HUES6 (cell line): ENCODE measurements around the gene PEPD.

Experiments used
- H3K27ac ChIP-seq: 2 replicates; pipeline ENCODE4 v1.7.0; 2013; ENCODE audit warnings: low read depth, mild to moderate bottlenecking, low read length, inconsistent platforms
- H3K27me3 ChIP-seq: 2 replicates; pipeline ENCODE4 v1.6.1; 2013; ENCODE audit warnings: low read length; ENCODE audit not compliant: control insufficient read depth, insufficient read depth
- H3K36me3 ChIP-seq: 2 replicates; pipeline ENCODE4 v1.6.1; 2013; ENCODE audit warnings: low read length; ENCODE audit not compliant: control insufficient read depth, insufficient read depth
- H3K4me1 ChIP-seq: 2 replicates; pipeline ENCODE4 v1.6.1; 2013; ENCODE audit warnings: low read length; ENCODE audit not compliant: control insufficient read depth, insufficient read depth
- H3K4me3 ChIP-seq: 2 replicates; pipeline ENCODE4 v1.5.1; 2013; ENCODE audit warnings: low read depth, low read length
- H3K9ac ChIP-seq: one replicate; pipeline ENCODE4 v1.6.1; 2013; ENCODE audit warnings: mild to moderate bottlenecking, low read length
- H3K9me3 ChIP-seq: 2 replicates; pipeline ENCODE4 v1.6.1; 2013; ENCODE audit warnings: low read depth, low read length; ENCODE audit not compliant: control insufficient read depth, insufficient read depth

Gene PEPD

DNA sequence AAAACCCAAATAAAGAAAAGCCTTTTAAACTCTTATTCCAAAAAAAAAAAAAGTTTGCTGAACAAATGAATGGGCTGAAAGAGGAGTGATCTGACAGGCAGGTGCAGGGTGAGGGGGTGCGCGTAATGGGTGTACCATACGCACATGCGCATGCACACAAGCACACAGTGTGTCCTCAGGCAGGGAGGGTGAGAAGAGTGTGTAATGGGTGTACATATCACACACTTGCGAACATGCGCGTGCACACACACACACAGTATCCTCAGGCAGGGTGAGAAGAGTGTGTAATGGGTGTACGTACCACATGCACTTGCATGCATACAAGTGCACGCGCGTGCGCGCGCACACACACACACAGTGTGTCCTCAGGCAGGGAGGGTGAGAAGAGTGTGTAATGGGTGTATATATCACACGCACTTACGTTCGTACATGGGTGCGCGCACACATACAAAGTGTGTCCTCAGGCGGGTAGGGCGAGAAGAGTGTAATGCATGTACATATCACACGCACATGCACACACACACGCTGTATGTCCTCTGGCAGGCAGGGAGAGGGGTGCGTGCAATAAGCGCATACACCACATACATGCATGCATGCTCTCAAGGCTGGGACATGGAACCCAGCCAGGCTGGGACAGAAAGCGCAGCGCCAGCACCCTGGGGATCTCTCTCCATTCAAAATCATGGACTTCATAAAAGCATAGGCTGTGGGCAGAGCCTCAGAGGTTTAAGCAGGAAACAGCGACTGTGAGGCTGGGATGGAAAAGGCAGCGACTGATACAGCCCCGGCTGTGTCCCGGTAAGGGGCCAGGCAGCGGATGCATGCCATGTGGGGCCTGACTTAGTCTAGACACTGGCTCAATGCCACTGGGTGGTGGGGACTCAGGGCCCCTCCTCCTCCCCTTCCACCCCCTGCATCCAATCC lies 77.7 kb downstream of the PEPD start:
- Histone ChIP-seq H3K27ac (no peak overlapping the region), H3K27me3 (no peaks in the 10 kb centered on the region), H3K4me1 (no peaks in the 10 kb centered on the region), H3K4me3 (no peak overlapping the region), H3K9me3 (no peaks in the 10 kb centered on the region), H3K36me3 (0 out of 2 replicates have a peak, but pooled peaks cover 3% of the 10 kb centered on the region), H3K9ac (no peak overlapping the region)

DNA sequence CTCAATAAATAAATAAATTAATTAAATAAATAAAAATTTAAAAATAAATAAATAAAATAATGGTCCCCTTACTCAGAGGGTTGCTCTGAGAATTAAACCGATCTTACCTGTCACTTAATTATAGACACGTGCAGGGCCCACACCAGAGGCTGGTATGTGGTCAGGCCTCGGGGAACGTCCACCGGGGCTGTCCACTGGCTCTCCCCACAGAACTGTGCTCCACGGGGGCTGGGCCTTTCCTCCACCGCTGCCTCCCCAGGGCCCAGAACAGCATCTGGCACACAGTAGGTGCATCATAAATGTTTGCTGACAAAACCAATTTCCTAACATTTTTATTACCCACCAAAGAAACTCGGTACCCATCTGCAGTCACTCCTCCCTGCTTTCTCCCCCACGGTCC lies 78.9 kb downstream of the PEPD start:
- 0 out of 2 replicates have a peak, but pooled peaks cover 3% of the 10 kb centered on the region for H3K36me3 ChIP-seq
- no peaks in the 10 kb centered on the region for H3K27me3 ChIP-seq
- no peaks in the 10 kb centered on the region for H3K4me1 ChIP-seq
- no peak overlapping the region for H3K27ac ChIP-seq
- no peaks in the 10 kb centered on the region for H3K9me3 ChIP-seq
- H3K4me3 ChIP-seq = no peak overlapping the region
- H3K9ac ChIP-seq = no peak overlapping the region

DNA sequence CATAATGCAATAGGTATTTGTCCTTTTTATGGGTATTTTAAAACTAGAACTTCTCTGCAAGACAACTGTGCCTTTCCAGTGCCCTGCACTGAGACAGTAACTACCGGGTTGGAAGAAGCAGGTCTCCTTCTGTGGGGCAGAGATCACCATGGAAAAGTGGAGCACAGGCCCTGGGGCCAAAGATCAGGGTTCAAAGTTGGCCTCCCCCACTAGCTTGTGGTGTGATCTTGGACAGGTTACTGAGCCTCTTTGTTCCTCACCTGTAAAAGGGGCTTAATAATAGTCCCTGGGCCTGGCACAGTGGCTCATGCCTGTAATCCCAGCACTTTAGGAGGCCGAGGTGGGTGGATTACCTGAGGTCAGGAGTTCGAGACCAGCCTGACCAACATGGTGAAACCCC lies 79.8 kb downstream of the PEPD start:
- no peak overlapping the region for H3K9ac ChIP-seq
- H3K9me3 ChIP-seq = no peaks in the 10 kb centered on the region
- H3K4me3 ChIP-seq = no peak overlapping the region
- H3K4me1 ChIP-seq = no peaks in the 10 kb centered on the region
- 0 out of 2 replicates have a peak, but pooled peaks cover 3% of the 10 kb centered on the region for H3K36me3 ChIP-seq
- H3K27me3 ChIP-seq = no peaks in the 10 kb centered on the region
- no peak overlapping the region for H3K27ac ChIP-seq

DNA sequence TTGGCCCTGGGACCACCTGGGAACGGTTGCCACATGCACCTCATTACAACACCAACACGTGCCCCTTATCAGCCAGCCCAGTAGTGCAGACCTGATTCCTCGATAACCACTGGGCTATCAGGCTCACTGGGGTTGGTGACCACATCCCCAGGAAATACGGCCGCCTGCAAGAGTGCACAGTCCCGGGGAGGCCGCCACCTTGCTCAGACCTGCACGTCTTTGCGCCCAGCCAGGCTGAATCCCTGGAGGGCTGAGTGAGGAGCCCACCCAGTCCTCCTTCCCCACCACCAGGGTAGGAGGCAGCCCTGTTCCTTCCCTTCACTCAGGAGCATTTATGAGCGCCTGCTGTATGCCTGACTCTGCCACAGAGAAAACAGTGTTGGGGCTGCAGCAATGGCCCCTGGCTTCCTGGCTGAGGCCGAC lies 80.3 kb downstream of the PEPD start:
- no peaks in the 10 kb centered on the region for H3K27me3 ChIP-seq
- no peak overlapping the region for H3K27ac ChIP-seq
- no peaks in the 10 kb centered on the region for H3K4me1 ChIP-seq
- 0 out of 2 replicates have a peak, but pooled peaks cover 3% of the 10 kb centered on the region for H3K36me3 ChIP-seq
- no peak overlapping the region for H3K4me3 ChIP-seq
- no peak overlapping the region for H3K9ac ChIP-seq
- H3K9me3 ChIP-seq = no peaks in the 10 kb centered on the region

DNA sequence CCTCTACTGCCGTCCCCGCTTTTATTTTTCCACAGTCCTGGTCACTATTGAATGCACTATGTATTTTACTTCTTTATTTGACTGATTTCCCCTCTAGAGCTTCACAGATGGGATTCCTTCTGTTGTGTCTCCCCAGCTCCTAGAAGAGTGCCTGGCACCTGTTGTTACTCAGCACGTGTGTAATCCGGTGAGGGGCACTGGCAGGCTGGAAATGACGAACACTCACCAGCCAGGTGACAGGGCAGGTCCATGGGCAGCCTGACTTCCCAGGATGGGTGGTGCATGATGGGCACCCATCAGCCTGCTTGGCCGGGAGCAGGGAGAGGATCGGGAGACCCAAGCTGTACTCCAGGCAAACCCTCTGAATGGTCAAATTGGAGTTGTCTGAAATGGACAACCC lies 80.9 kb downstream of the PEPD start:
- peaks cover 2% of the 10 kb centered on the region; the same call in 1 of the 2 replicates for H3K4me1 ChIP-seq
- no peak overlapping the region for H3K4me3 ChIP-seq
- H3K27me3 ChIP-seq = no peaks in the 10 kb centered on the region
- H3K36me3 ChIP-seq = 0 out of 2 replicates have a peak, but pooled peaks cover 3% of the 10 kb centered on the region
- H3K9ac ChIP-seq = no peak overlapping the region
- no peak overlapping the region for H3K27ac ChIP-seq
- H3K9me3 ChIP-seq = no peaks in the 10 kb centered on the region

DNA sequence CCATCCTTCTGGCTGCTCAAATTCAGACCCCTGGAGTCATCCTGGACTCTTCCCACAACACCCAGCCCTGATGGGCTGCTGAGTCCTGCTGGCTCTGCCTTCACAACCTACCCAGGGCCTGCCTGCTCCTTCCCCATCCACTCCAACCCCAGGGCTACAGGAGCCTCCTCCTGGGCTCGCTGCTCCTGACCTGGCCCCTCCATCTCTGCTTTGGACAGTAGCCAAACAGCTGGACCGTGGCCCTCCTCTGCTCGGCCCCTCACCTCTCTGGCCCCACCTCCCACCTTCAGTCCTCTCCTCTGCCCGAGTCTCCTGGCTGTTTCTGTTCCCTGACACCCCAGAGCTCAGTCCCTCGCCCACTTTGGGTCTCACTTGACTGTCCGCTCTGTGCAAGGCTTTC lies 81.3 kb downstream of the PEPD start:
- Histone ChIP-seq H3K4me1 (peaks cover 7% of the 10 kb centered on the region; the same call in 1 of the 2 replicates), H3K27ac (no peak overlapping the region), H3K9ac (no peak overlapping the region), H3K27me3 (no peaks in the 10 kb centered on the region), H3K4me3 (no peak overlapping the region), H3K9me3 (no peaks in the 10 kb centered on the region), H3K36me3 (0 out of 2 replicates have a peak, but pooled peaks cover 3% of the 10 kb centered on the region)

DNA sequence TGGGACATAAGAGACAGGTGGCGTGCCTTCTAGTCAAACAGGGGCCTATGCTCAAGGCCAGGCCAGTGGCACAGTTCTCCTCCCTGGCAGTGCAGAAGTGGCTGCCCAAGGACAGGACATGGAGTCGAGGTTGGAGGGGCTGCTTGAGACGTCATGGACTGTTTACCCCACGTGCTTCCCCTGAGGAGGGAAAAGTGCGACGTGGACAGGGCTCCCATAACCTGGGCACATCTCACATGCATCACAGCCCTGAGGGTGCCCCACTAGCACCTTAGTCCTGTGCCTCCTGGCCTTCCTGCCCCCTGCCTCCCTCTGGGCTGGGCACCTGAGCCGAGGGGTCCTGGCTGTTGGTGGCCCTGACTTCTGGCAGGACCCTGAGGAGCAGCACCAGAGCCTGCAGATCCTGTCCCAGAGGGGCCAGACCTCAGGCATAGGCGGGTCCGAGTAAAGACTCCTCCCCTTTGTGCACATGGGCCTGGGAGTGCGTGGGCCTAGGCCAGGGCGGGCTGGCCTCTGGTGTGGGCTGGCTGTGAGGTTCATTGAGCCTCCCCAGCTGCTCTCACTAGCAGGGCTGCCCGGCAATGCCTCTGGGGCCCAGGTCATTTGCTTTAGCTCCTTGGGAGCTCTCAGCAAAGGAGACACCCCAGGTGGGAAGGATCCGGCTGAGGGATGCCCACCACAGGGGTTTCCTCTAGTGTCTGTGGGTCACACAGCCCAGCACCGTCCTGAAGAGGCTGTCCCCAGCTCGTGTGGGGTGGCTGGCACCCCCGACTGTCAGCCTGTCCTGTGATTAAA lies 82.4 kb downstream of the PEPD start:
- no peaks in the 10 kb centered on the region for H3K9me3 ChIP-seq
- H3K9ac ChIP-seq = no peak overlapping the region
- H3K4me3 ChIP-seq = no peak overlapping the region
- 0 out of 2 replicates have a peak, but pooled peaks cover 3% of the 10 kb centered on the region for H3K36me3 ChIP-seq
- H3K4me1 ChIP-seq = peaks cover 11% of the 10 kb centered on the region; the same call in 1 of the 2 replicates
- no peak overlapping the region for H3K27ac ChIP-seq
- no peaks in the 10 kb centered on the region for H3K27me3 ChIP-seq

DNA sequence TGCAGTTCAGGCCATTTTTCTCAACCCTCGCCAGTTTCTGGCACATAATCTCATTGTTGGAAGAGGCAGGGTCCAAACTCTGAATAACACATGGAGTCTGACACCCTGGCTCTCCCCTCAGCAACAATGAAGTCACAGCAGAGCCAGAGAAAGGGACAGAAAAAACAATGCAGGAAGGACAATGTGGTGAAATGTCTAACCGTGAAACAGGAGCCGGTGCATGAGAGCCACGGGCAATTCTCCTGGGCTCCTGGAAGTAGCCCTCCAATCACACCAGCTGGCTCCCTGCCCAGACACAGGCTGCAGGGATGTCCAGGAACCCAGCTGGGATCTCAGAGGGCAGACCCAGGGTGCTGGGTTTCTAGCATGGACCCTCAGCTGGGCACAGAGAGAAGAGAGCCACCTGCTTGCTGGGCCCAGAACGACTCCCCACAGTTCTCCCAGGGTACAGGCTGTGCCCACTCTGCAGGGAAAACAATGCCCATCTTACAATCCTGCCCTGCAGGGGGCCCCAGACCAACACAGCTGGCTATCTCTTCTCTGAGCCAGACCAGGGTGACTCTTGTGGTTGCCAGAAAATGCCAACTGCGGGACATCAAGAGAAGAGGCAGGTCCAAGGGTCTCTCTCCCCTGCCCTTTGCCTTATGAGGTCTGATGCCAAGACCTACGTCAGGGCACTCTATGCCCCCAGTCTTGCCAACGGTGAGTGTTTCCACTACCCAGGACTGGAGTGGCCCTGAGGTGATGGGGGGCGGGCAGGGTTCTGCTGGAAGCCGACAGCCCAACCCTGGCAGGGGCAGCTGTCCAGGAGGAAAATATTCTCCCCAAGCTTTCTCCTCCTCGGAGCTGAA lies 83.5 kb downstream of the PEPD start:
- Histone ChIP-seq H3K27ac (no peak overlapping the region), H3K9me3 (no peaks in the 10 kb centered on the region), H3K27me3 (no peaks in the 10 kb centered on the region), H3K9ac (no peak overlapping the region), H3K4me3 (no peak overlapping the region), H3K4me1 (peaks cover 11% of the 10 kb centered on the region; the same call in 1 of the 2 replicates), H3K36me3 (no peaks in the 10 kb centered on the region)

DNA sequence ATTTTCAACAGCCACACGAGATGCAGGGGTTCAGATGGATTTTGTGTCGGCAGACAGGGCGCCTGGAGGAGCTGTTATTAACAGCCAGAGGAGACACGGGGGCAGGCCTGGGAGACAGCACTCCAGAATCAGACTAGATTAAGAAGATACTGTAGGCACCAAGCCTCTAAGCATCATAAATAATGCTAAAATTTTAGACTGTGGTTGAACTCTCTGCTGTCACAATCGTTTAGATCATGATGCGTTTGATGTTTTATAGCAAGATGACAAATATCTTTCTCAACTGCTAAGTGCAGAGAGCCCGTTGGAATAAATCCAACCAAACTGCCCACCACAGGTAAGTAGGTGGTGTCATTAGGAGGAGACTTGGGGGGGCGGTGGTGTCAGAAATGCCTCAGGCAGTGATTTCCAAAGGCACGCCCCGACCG lies 84.2 kb downstream of the PEPD start:
- no peak overlapping the region for H3K9ac ChIP-seq
- H3K9me3 ChIP-seq = no peaks in the 10 kb centered on the region
- H3K36me3 ChIP-seq = no peaks in the 10 kb centered on the region
- no peaks in the 10 kb centered on the region for H3K27me3 ChIP-seq
- H3K4me1 ChIP-seq = peaks cover 11% of the 10 kb centered on the region; the same call in 1 of the 2 replicates
- no peak overlapping the region for H3K27ac ChIP-seq
- no peak overlapping the region for H3K4me3 ChIP-seq
